OCI-LY7 (cell line): ENCODE measurements around the gene TBC1D3K.
"Not testable (repeated sequence)": the region's sequence is repeated elsewhere in the genome, so short reads cannot be mapped to it uniquely, and the experiment has no call there.

ENCODE experiments used
- EZH2phosphoT487 ChIP-seq: fragments of 200-600 bp; sonication (generic); IDR thresholded peaks from 2 replicates; pipeline ENCODE4 v1.6.1; 2018; ENCODE audit warnings: low read depth, borderline replicate concordance, mild to moderate bottlenecking, mixed run types, antibody characterized with exemption, low read length, moderate library complexity, mixed read lengths
- TF ChIP-seq, protein P1 (sequence below): fragments of 200-600 bp; sonication (generic); conservative IDR thresholded peaks from 2 replicates; pipeline ENCODE4 v1.5.1; 2014; ENCODE audit warnings: mild to moderate bottlenecking, antibody characterized with exemption, low read length, moderate library complexity, mixed read lengths

- TF ChIP-seq, protein P1, sequence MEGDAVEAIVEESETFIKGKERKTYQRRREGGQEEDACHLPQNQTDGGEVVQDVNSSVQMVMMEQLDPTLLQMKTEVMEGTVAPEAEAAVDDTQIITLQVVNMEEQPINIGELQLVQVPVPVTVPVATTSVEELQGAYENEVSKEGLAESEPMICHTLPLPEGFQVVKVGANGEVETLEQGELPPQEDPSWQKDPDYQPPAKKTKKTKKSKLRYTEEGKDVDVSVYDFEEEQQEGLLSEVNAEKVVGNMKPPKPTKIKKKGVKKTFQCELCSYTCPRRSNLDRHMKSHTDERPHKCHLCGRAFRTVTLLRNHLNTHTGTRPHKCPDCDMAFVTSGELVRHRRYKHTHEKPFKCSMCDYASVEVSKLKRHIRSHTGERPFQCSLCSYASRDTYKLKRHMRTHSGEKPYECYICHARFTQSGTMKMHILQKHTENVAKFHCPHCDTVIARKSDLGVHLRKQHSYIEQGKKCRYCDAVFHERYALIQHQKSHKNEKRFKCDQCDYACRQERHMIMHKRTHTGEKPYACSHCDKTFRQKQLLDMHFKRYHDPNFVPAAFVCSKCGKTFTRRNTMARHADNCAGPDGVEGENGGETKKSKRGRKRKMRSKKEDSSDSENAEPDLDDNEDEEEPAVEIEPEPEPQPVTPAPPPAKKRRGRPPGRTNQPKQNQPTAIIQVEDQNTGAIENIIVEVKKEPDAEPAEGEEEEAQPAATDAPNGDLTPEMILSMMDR, result not testable (repeated sequence)
- not testable (repeated sequence) for TF ChIP-seq EZH2phosphoT487
These were observed at the start of gene TBC1D3K for GRCh38 chr17:37924115-37924514.
